Measurements from ENCODE around the gene COL5A1.

- no peak for TF ChIP-seq CTCF (conservative IDR thresholded peaks at IDR 0.05)
- TF ChIP-seq ZFX (IDR thresholded peaks at IDR 0.05), result no peak
Measured at GRCh38 chr9:134802216-134802795, 160.7 kb downstream of the COL5A1 start.

Measured in C4-2B (cell line).